NCI-H1694 (cell line): ENCODE data around the gene CLDN7.

Experiments used
- DNase-seq: peaks from one replicate; lab custom pipeline; 2025; lab: John Stamatoyannopoulos, UW

CLDN7 gene

GRCh38 chr17:7219812-7220592 lies 42.3 kb downstream of the CLDN7 start, which contains the start of the genes ACADVL and DLG4:
ACADVL (plus strand) TSS chr17:7219938; CDS start chr17:7219985, 47 bp downstream.
DLG4 (minus strand) TSS chr17:7219836.
- no peak for DNase-seq

- DNase-seq, result peak; percentile 72
These were observed 43.0 kb downstream of the CLDN7 start for GRCh38 chr17:7219229-7219811.

- no peak for DNase-seq
These were observed 43.5 kb downstream of the CLDN7 start for GRCh38 chr17:7218758-7219157.

- no peak for DNase-seq
These were observed 44.1 kb downstream of the CLDN7 start for GRCh38 chr17:7218166-7218565.

GRCh38 chr17:7217113-7217987 lies 44.9 kb downstream of the CLDN7 start:
- peak; percentile 57 for DNase-seq

- DNase-seq, result no peak
These were observed 45.8 kb downstream of the CLDN7 start for GRCh38 chr17:7216242-7217112.

- no peak for DNase-seq
These were observed 46.6 kb downstream of the CLDN7 start for GRCh38 chr17:7215652-7216180.

GRCh38 chr17:7215136-7215638 lies 47.1 kb downstream of the CLDN7 start:
- no peak for DNase-seq

GRCh38 chr17:7214300-7215135 lies 47.8 kb downstream of the CLDN7 start:
- peak; percentile 99 for DNase-seq

GRCh38 chr17:7213895-7214299 lies 48.4 kb downstream of the CLDN7 start:
- peak; percentile 99 for DNase-seq

- no peak for DNase-seq
These were observed 50.6 kb downstream of the CLDN7 start for GRCh38 chr17:7211491-7212273.
